HG02973 (cell line): Measurements from ENCODE around the gene XBP1.
"Not testable (repeated sequence)": the region's sequence is repeated elsewhere in the genome, so short reads cannot be mapped to it uniquely, and the experiment has no call there.

ENCODE experiments used
- ATAC-seq: cut with Tn5 transposase; IDR thresholded peaks from one replicate; pipeline ENCODE4 v1.9.1; 2021; ENCODE audit warnings: moderate library complexity; ENCODE audit not compliant: unreplicated experiment

Gene XBP1

GRCh38 chr22:28800308-28801041, at the start of gene XBP1:
Gene XBP1, minus strand, starts transcription at chr22:28800569.
- ATAC-seq, result peak; percentile 88

GRCh38 chr22:28846994-28847393, 46.6 kb upstream of the XBP1 start:
- no peak for ATAC-seq

- ATAC-seq, result not testable (repeated sequence)
These were observed 43.9 kb upstream of the XBP1 start for GRCh38 chr22:28844277-28844676.

- no peak for ATAC-seq
These were observed 43.3 kb upstream of the XBP1 start for GRCh38 chr22:28843633-28844032.

- ATAC-seq, result no peak
These were observed 40.7 kb upstream of the XBP1 start for GRCh38 chr22:28841111-28841510.

- no peak for ATAC-seq
These were observed 38.6 kb upstream of the XBP1 start for GRCh38 chr22:28838971-28839370.

GRCh38 chr22:28837640-28838039, 37.3 kb upstream of the XBP1 start:
- ATAC-seq, result no peak

- no peak for ATAC-seq
These were observed 35.3 kb upstream of the XBP1 start for GRCh38 chr22:28835630-28836189.

GRCh38 chr22:28833276-28833923, 33.0 kb upstream of the XBP1 start:
- ATAC-seq, result no peak

GRCh38 chr22:28832731-28833130, 32.4 kb upstream of the XBP1 start:
- ATAC-seq, result no peak

GRCh38 chr22:28831140-28832072, 31.0 kb upstream of the XBP1 start:
- no peak for ATAC-seq

GRCh38 chr22:28830441-28830840, 30.1 kb upstream of the XBP1 start:
- no peak for ATAC-seq

- no peak for ATAC-seq
These were observed 29.2 kb upstream of the XBP1 start for GRCh38 chr22:28829358-28830181.

GRCh38 chr22:28826921-28827320, 26.6 kb upstream of the XBP1 start:
- no peak for ATAC-seq

- ATAC-seq, result not testable (repeated sequence)
These were observed 26.1 kb upstream of the XBP1 start for GRCh38 chr22:28826430-28826829.

- ATAC-seq, result not testable (repeated sequence)
These were observed 24.1 kb upstream of the XBP1 start for GRCh38 chr22:28824455-28824854.

GRCh38 chr22:28822930-28823551, 22.7 kb upstream of the XBP1 start:
- no peak for ATAC-seq

GRCh38 chr22:28821452-28821851, 21.1 kb upstream of the XBP1 start:
- no peak for ATAC-seq

GRCh38 chr22:28820885-28821284, 20.5 kb upstream of the XBP1 start:
- ATAC-seq, result no peak
